SU-DHL-6 (cell line): ENCODE results near the gene KAZN.

Experiments
- H2AFZ ChIP-seq: fragments of 200-600 bp; sonication (generic); 2 replicates; pipeline ENCODE4 v1.6.1; 2014; ENCODE audit warnings: low read depth, mild to moderate bottlenecking, moderate library complexity, mixed read lengths, antibody characterized with exemption, low read length; ENCODE audit not compliant: severe bottlenecking
- H3F3A ChIP-seq: fragments of 200-600 bp; shearing (Covaris generic); 2 replicates; pipeline ENCODE4 v1.6.0; 2016; ENCODE audit warnings: antibody characterized with exemption, mild to moderate bottlenecking; ENCODE audit not compliant: insufficient read depth
- H3K27ac ChIP-seq: fragments of 200-600 bp; sonication (generic); 2 replicates; pipeline ENCODE4 v1.5.1; 2016; ENCODE audit warnings: low read depth, mild to moderate bottlenecking, low read length, moderate library complexity, mixed read lengths
- H3K27me3 ChIP-seq: fragments of 200-600 bp; sonication (generic), shearing (Covaris generic); 2 replicates; pipeline ENCODE4 v1.6.0; 2014; ENCODE audit warnings: mild to moderate bottlenecking, low read length
- H3K36me3 ChIP-seq: fragments of 200-600 bp; sonication (generic); 2 replicates; pipeline ENCODE4 v1.6.1; 2014; ENCODE audit warnings: mild to moderate bottlenecking, low read length, mixed read lengths
- H3K4me2 ChIP-seq: fragments of 300-600, 200-600 bp; shearing (Covaris generic), sonication (generic); 2 replicates; pipeline ENCODE4 v1.6.0; 2014; ENCODE audit warnings: low read length, low read depth, mild to moderate bottlenecking; ENCODE audit not compliant: poor library complexity, severe bottlenecking
- H3K4me3 ChIP-seq: fragments of 200-600 bp; sonication (generic); 2 replicates; pipeline ENCODE4 v1.5.1; 2014; ENCODE audit warnings: antibody characterized with exemption, low read length, mild to moderate bottlenecking, mixed read lengths; ENCODE audit not compliant: insufficient read depth, poor library complexity, severe bottlenecking
- H3K79me2 ChIP-seq: fragments of 200-600 bp; sonication (generic); 2 replicates; pipeline ENCODE4 v1.6.1; 2014; ENCODE audit warnings: mild to moderate bottlenecking, low read length, moderate library complexity; ENCODE audit not compliant: insufficient read depth
- H3K9ac ChIP-seq: fragments of 200-600 bp; sonication (generic); 2 replicates; pipeline ENCODE4 v1.7.0; 2014; ENCODE audit warnings: mild to moderate bottlenecking, low read length
- H3K9me2 ChIP-seq: fragments of 200-600 bp; sonication (generic); replicated peaks from 2 replicates; pipeline ENCODE4 v1.6.1; 2014; ENCODE audit warnings: low read length; ENCODE audit not compliant: insufficient read depth
- H3K9me3 ChIP-seq: fragments of 200-600 bp; sonication (generic); 2 replicates; pipeline ENCODE4 v1.6.1; 2014; ENCODE audit warnings: low read length, mixed read lengths; ENCODE audit not compliant: insufficient read depth
- H4K20me1 ChIP-seq: fragments of 200-600 bp; sonication (generic); 2 replicates; pipeline ENCODE4 v1.6.1; 2014; ENCODE audit warnings: low read depth, mild to moderate bottlenecking, antibody characterized with exemption, low read length, moderate library complexity, mixed read lengths
- EZH2phosphoT487 ChIP-seq: fragments of 200-600 bp; sonication (generic), shearing (Covaris generic); conservative IDR thresholded peaks from 2 replicates; pipeline ENCODE4 v1.6.1; 2018; ENCODE audit warnings: mild to moderate bottlenecking, antibody characterized with exemption, low read length, moderate library complexity, mixed read lengths
- TF ChIP-seq, protein P1 (sequence below): fragments of 200-600 bp; sonication (generic); IDR thresholded peaks from one replicate; pipeline ENCODE4 v1.5.1; 2017; ENCODE audit warnings: antibody characterized with exemption, mild to moderate bottlenecking, low read length, moderate library complexity; ENCODE audit not compliant: insufficient read depth, poor library complexity, severe bottlenecking

KAZN gene

DNA sequence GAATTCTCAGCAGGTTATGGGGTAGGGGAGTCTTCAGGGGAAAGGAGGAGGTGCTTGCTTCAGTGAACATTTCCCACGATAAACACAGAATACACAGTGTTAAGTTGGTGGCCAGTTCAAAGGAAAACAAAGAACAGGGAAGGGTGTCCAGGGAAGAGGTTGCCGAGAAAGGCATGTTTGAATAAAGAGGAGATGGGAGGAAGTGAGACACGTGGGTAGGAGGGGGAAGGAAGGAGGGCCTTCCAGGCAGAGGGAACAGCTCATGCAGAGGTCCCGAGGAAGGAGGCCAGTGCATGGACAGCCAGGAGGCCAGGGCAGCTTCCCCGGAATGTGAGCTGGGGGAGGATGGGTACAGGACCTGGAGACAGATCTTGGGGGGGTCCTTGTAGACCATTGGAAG is 424.7 kb downstream of the KAZN start:
- no peak overlapping the region for H3K9ac ChIP-seq
- H3F3A ChIP-seq: no peaks in the 10 kb centered on the region
- no peak overlapping the region for H3K27ac ChIP-seq
- no peaks in the 10 kb centered on the region for H3K27me3 ChIP-seq
- H3K79me2 ChIP-seq: no peaks in the 10 kb centered on the region
- TF ChIP-seq, protein P1, sequence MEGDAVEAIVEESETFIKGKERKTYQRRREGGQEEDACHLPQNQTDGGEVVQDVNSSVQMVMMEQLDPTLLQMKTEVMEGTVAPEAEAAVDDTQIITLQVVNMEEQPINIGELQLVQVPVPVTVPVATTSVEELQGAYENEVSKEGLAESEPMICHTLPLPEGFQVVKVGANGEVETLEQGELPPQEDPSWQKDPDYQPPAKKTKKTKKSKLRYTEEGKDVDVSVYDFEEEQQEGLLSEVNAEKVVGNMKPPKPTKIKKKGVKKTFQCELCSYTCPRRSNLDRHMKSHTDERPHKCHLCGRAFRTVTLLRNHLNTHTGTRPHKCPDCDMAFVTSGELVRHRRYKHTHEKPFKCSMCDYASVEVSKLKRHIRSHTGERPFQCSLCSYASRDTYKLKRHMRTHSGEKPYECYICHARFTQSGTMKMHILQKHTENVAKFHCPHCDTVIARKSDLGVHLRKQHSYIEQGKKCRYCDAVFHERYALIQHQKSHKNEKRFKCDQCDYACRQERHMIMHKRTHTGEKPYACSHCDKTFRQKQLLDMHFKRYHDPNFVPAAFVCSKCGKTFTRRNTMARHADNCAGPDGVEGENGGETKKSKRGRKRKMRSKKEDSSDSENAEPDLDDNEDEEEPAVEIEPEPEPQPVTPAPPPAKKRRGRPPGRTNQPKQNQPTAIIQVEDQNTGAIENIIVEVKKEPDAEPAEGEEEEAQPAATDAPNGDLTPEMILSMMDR: no peak
- TF ChIP-seq EZH2phosphoT487: no peak
- no peaks in the 10 kb centered on the region for H3K36me3 ChIP-seq
- no peaks in the 10 kb centered on the region for H3K9me3 ChIP-seq
- H2AFZ ChIP-seq: no peak overlapping the region
- H3K4me3 ChIP-seq: no peak overlapping the region
- H3K4me2 ChIP-seq: no peak overlapping the region
- no peaks in the 10 kb centered on the region for H3K9me2 ChIP-seq
- H4K20me1 ChIP-seq: no peaks in the 10 kb centered on the region

DNA sequence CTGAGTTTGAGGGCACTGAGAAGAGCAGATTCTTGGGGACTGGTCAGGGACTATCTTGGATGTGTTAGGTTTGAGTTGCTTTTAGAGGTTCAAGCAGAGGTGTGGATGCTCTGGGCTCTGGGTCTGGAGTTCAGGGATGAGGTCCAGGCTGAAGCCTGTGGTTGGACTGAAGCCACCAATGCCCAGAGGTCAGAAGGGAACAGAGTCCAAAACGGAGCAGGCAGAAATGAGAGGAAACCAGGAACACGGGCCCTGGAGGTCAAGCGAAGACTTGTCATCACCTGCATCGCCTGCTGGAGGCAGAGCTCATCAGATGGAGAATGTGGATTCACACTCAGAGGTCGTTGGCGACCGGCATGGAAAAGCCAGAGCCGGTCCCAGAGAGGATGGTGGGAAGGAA is 425.5 kb downstream of the KAZN start:
- Histone ChIP-seq H3K4me2 (no peak overlapping the region), H3K79me2 (no peaks in the 10 kb centered on the region), H3K9me2 (no peaks in the 10 kb centered on the region), H3K36me3 (no peaks in the 10 kb centered on the region), H4K20me1 (no peaks in the 10 kb centered on the region), H3K9me3 (no peaks in the 10 kb centered on the region), H3K9ac (no peak overlapping the region), H3K27ac (no peak overlapping the region), H2AFZ (no peak overlapping the region), H3K27me3 (no peaks in the 10 kb centered on the region), H3F3A (no peaks in the 10 kb centered on the region), H3K4me3 (no peak overlapping the region)
- TF ChIP-seq, protein P1: no peak
- TF ChIP-seq EZH2phosphoT487: no peak

DNA sequence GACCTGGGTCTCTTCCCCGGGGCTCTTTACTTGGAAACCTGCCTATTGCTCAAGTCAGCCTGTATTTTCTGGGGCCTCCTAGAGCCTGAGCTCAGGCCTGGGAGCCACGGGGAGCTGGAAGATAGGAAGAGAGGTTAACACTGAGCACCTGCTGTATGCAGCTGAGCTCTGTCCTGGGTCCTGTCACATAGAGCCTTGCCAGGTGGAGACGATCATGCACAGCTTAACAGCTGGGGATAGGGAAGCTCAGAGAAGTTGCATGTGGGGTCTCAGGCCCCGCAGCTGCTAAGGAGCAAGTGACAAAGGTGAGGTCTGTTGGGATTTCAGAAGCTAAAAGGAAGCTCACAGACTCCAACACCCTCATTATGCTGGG is 427.6 kb downstream of the KAZN start:
- no peaks in the 10 kb centered on the region for H3K27me3 ChIP-seq
- no peak overlapping the region for H3K9ac ChIP-seq
- H3K79me2 ChIP-seq: no peaks in the 10 kb centered on the region
- no peaks in the 10 kb centered on the region for H3K9me2 ChIP-seq
- H3K36me3 ChIP-seq: no peaks in the 10 kb centered on the region
- no peak overlapping the region for H3K4me3 ChIP-seq
- H4K20me1 ChIP-seq: no peaks in the 10 kb centered on the region
- H2AFZ ChIP-seq: no peak overlapping the region
- H3K9me3 ChIP-seq: no peaks in the 10 kb centered on the region
- no peak overlapping the region for H3K4me2 ChIP-seq
- no peaks in the 10 kb centered on the region for H3F3A ChIP-seq
- no peak overlapping the region for H3K27ac ChIP-seq
- TF ChIP-seq, protein P1: no peak
- TF ChIP-seq EZH2phosphoT487: no peak
